ENCODE data around the gene GRIN1. TPM values are rescaled to one million over a fixed set of nuclear protein-coding genes. Genes with fewer than 3 reads are reported as not detected.

Gene GRIN1
- total and polyA plus RNA-seq, 4 donors: 0.06 to 0.51 (median 0.34) TPM

- H3K36me3 ChIP-seq (ENCODE audit: control insufficient read depth in 4 of 4, insufficient read depth in 4 of 4, low read length in 4 of 4): peaks cover 0 to 57% (median 4%) of the 10 kb centered on the region in 4 donors
- ATAC-seq (ENCODE audit: insufficient read depth, low FRiP score) (no peak), DNase-seq (no peak)
Measured at GRCh38 chr9:137111788-137112563, 27.0 kb upstream of the GRIN1 start.

GRCh38 chr9:137112564-137113384 lies 26.2 kb upstream of the GRIN1 start:
- Histone ChIP-seq H3K9ac (ENCODE audit: insufficient read depth in 1 of 2, low read length in 2 of 2) (no peak overlapping the region), H3K36me3 (ENCODE audit: control insufficient read depth in 4 of 4, insufficient read depth in 4 of 4, low read length in 4 of 4) (peaks cover 0 to 50% (median under 1%) of the 10 kb centered on the region in 4 donors), H3K27ac (ENCODE audit: low read depth in 1 of 2, low read length in 1 of 2) (no peak overlapping the region), H3K4me3 (no peak overlapping the region), H3K9me3 (ENCODE audit: control insufficient read depth in 4 of 4, insufficient read depth in 3 of 4, low read length in 3 of 4) (no peaks in the 10 kb centered on the region), H3K27me3 (ENCODE audit: control insufficient read depth in 3 of 3, insufficient read depth in 3 of 3, low read length in 2 of 3) (peaks cover 0 to 10% (median 10%) of the 10 kb centered on the region in 3 donors), H3K4me1 (ENCODE audit: control insufficient read depth in 5 of 5, insufficient read depth in 5 of 5, low read length in 5 of 5) (peaks cover 0 to 11% (median 0%) of the 10 kb centered on the region in 5 donors)
- 97% methylated on average over 41 to 42 of the region's 42 CpGs for WGBS, 2 donors
- no peak for ATAC-seq (ENCODE audit: insufficient read depth, low FRiP score)
- TF ChIP-seq CTCF (IDR thresholded peaks at IDR 0.05; ENCODE audit: control extremely low read depth, extremely low read depth): no peak
- DNase-seq: no peak

More at GRCh38 chr9:137111788-137112563, 27.0 kb upstream of the GRIN1 start:
- peaks cover 0 to 10% (median 8%) of the 10 kb centered on the region in 3 donors for H3K27me3 ChIP-seq (ENCODE audit: control insufficient read depth in 3 of 3, insufficient read depth in 3 of 3, low read length in 2 of 3)
- no peaks in the 10 kb centered on the region for H3K9me3 ChIP-seq (ENCODE audit: control insufficient read depth in 4 of 4, insufficient read depth in 3 of 4, low read length in 3 of 4)
- 90 to 93% methylated on average over 34 to 35 of the region's 35 CpGs for WGBS, 2 donors
- H3K4me1 ChIP-seq (ENCODE audit: control insufficient read depth in 5 of 5, insufficient read depth in 5 of 5, low read length in 5 of 5): peaks cover 0 to 11% (median 0%) of the 10 kb centered on the region in 5 donors
- no peak overlapping the region for H3K9ac ChIP-seq (ENCODE audit: insufficient read depth in 1 of 2, low read length in 2 of 2)
- TF ChIP-seq CTCF (IDR thresholded peaks at IDR 0.05; ENCODE audit: control extremely low read depth, extremely low read depth): no peak
- no peak overlapping the region for H3K27ac ChIP-seq (ENCODE audit: low read depth in 1 of 2, low read length in 1 of 2)
- no peak overlapping the region for H3K4me3 ChIP-seq

- Histone ChIP-seq H3K27me3 (ENCODE audit: control insufficient read depth in 3 of 3, insufficient read depth in 3 of 3, low read length in 2 of 3) (peaks cover 0 to 11% (median 10%) of the 10 kb centered on the region in 3 donors), H3K9ac (ENCODE audit: insufficient read depth in 1 of 2, low read length in 2 of 2) (no peak overlapping the region), H3K9me3 (ENCODE audit: control insufficient read depth in 4 of 4, insufficient read depth in 3 of 4, low read length in 3 of 4) (no peaks in the 10 kb centered on the region), H3K4me1 (ENCODE audit: control insufficient read depth in 5 of 5, insufficient read depth in 5 of 5, low read length in 5 of 5) (peaks cover 0 to 11% (median 0%) of the 10 kb centered on the region in 5 donors), H3K27ac (ENCODE audit: low read depth in 1 of 2, low read length in 1 of 2) (no peak overlapping the region), H3K36me3 (ENCODE audit: control insufficient read depth in 4 of 4, insufficient read depth in 4 of 4, low read length in 4 of 4) (peaks cover 0 to 42% (median 0%) of the 10 kb centered on the region in 4 donors), H3K4me3 (peak overlapping the region; percentile 28)
- no peak for ATAC-seq (ENCODE audit: insufficient read depth, low FRiP score)
- 28 to 49% methylated on average over 36 to 66 of the region's 66 CpGs for WGBS, 2 donors
- no peak for DNase-seq
- no peak for TF ChIP-seq CTCF (IDR thresholded peaks at IDR 0.05; ENCODE audit: control extremely low read depth, extremely low read depth)
Measured at GRCh38 chr9:137113385-137114159, 25.4 kb upstream of the GRIN1 start.
